PFSK-1 (cell line): ENCODE measurements around the gene THUMPD2.

Source experiments
- FOXP2 ChIP-seq: optimal IDR thresholded peaks from 2 replicates; pipeline ENCODE3; 2011; ENCODE audit warnings: borderline replicate concordance, control low read depth, inconsistent platforms; ENCODE audit not compliant: insufficient read depth; ENCODE audit errors: extremely low read length, extremely low read depth
- POLR2AphosphoS5 ChIP-seq: IDR thresholded peaks from 2 replicates; pipeline ENCODE4 v1.6.1; 2012; ENCODE audit warnings: low read depth, mild to moderate bottlenecking, control low read depth, low read length, moderate library complexity
- REST ChIP-seq, 2 experiments: IDR thresholded peaks; 2 replicates each; pipeline versions ENCODE4 v1.6.1 to v1.8.0; 2011 to 2012; ENCODE audit warnings: low read depth in 2 of 2, low read length in 2 of 2, control low read depth in 1 of 2, inconsistent platforms in 1 of 2, mild to moderate bottlenecking in 1 of 2, moderate library complexity in 1 of 2; ENCODE audit not compliant: insufficient read depth in 1 of 2
- SIN3A ChIP-seq: IDR thresholded peaks from 2 replicates; pipeline ENCODE4 v1.6.1; 2012; ENCODE audit warnings: mild to moderate bottlenecking, low read length, moderate library complexity, borderline replicate concordance; ENCODE audit not compliant: insufficient read depth
- TAF1 ChIP-seq: IDR thresholded peaks from 2 replicates; pipeline ENCODE4 v1.6.1; 2012; ENCODE audit warnings: low read length, control low read depth, borderline replicate concordance; ENCODE audit not compliant: insufficient read depth

- TF ChIP-seq TAF1 (no peak), POLR2AphosphoS5 (no peak), REST (IDR thresholded peaks at IDR 0.05; ENCODE audit: insufficient read depth in 1 of 2, low read depth in 2 of 2, low read length in 2 of 2) (no peak), SIN3A (no peak), FOXP2 (no peak)
Observed at GRCh38 chr2:39734445-39734844, 44.6 kb downstream of the THUMPD2 start.
